LNCaP clone FGC (cell line): Measurements from ENCODE around the gene NARF.

ENCODE experiments used
- DNase-seq: peaks from one replicate; pipeline ENCODE4 v3.0.0-alpha.2; 2011; ENCODE audit warnings: low read depth
- H3K4me3 ChIP-seq: 2 replicates; pipeline ENCODE4 v1.5.1; 2011; ENCODE audit warnings: mild to moderate bottlenecking, low read depth, low read length, control low read depth
- TF ChIP-seq, protein P1 (sequence below): IDR thresholded peaks from 2 replicates; pipeline ENCODE4 v1.5.1; 2012; ENCODE audit warnings: mild to moderate bottlenecking; ENCODE audit not compliant: control insufficient read depth, insufficient read depth; ENCODE audit errors: extremely low read depth

Gene NARF

DNA sequence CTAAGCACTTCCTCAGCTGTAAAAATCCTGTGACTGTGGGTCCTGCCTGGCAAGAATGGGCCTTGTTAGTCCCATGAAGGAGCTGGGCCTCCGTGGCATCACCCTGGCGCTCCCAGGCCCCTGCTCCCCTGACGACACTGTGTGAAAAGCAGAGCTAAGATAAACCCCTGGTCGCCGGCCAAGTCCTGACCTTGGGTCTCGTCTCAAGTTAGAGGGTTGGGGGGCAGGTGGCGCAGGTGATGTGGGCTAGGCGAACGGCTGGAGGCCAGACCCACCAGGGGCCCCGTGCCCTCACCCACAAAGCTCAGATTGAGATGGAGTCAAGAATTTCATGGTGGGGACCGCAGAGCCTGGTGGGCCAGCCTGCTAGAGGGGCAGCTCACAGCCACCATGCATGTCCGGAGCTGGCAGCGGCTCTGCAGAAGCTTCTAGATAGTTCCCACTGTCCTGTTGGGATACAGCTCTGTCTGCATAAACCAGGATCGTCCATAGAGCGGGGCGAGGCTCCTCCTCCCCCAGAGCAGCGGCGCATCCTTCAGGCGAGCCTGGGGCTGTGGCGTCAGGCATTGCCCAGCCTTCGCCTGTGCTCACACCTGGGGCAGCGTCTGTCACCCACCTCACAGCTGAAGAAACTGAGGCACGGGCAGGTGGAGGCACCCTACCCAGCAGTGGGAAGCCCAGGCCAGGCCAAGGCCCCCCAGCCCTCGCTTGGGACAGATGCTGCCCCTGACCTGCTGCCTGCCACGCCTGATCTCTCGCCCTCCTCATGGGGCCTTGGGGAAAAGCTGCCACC, 19.9 kb upstream of the NARF start:
- no peak overlapping the region for H3K4me3 ChIP-seq
- TF ChIP-seq, protein P1, sequence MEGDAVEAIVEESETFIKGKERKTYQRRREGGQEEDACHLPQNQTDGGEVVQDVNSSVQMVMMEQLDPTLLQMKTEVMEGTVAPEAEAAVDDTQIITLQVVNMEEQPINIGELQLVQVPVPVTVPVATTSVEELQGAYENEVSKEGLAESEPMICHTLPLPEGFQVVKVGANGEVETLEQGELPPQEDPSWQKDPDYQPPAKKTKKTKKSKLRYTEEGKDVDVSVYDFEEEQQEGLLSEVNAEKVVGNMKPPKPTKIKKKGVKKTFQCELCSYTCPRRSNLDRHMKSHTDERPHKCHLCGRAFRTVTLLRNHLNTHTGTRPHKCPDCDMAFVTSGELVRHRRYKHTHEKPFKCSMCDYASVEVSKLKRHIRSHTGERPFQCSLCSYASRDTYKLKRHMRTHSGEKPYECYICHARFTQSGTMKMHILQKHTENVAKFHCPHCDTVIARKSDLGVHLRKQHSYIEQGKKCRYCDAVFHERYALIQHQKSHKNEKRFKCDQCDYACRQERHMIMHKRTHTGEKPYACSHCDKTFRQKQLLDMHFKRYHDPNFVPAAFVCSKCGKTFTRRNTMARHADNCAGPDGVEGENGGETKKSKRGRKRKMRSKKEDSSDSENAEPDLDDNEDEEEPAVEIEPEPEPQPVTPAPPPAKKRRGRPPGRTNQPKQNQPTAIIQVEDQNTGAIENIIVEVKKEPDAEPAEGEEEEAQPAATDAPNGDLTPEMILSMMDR: no peak
- DNase-seq: no peak

DNA sequence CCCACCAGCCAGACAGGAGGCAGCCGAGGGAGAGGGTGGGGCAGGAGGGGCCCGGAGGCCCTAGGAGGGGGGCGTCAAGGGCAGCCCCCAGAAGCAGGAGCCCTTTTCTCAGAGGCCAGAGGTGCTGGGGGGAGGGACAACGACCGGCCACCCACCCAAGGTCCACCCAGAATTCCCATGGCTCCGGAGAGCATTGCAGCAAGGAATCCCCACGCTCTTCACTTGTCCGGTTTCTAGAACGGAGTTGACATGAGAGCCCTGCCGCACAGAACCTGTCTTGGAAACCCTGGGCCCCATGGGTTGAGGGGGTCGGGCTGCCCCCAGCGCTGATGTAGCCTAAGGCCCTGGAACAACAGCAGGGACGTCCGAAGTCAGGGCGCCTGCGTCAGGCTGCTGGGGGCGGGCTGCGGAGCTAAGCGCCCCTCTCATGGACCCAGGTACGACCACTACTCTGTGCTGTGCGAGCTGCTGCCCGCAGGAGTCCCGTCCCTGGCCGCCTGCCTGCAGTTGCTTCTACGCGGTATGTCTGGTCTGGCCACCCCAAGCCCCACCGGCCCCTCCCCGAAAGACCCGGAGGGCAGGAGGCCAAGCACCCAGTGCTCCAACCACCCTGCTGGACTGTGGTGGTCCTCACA, 19.2 kb upstream of the NARF start:
- DNase-seq: no peak
- TF ChIP-seq, protein P1: no peak
- no peak overlapping the region for H3K4me3 ChIP-seq

DNA sequence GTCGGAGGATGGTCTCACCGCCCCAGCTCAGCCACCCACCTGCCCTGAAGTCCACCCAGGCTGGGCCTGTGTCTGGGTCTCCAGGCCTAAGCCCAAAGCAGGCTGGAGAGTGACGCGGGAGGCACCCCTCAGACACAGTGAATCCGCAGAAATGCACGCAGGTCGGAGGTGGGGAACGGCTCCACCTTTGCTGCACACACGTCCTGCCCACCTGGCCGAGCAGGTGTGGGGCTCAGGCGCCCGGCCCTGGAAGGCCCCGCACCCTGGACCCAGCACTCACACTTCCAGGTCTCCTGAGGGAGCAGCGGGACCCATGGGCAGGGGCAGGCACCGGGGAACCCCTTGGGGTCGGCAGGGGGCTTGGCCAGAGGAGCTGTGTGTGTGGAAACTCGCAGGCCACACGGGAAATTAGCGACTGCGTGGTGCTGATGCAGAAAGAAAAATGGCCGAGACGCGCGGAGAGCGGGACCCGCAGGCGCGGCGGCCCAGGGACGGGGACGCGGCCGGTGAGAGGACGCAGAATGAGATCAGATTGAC, 18.6 kb upstream of the NARF start:
- DNase-seq: no peak
- TF ChIP-seq, protein P1: no peak

DNA sequence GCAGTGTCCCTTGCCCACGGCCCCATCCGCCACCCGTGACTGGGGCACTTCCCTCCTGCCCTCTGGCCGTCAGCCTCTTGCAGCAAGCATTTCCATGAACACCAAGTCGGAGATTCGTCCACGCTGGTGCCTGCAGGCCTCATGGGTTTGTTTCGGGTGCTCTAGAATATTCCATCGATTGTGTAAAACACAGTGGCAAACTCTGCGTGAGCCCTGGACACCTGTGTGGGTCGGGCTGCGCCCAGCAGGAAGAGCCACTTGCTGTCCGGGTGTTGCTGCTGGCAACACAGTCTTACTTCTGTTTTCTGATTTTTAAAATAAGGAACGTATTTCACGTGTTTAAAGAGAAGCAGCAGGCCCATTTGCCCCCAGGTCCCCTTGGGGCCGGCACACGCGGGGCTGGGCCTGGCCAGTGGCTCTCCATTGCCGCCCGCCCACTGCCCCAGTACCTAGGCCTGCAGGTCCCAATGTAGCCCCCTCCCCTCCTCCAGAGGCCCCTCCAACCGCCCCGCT, 18.0 kb upstream of the NARF start:
- no peak for DNase-seq

More for the DNA sequence above, 18.6 kb upstream of the NARF start:
- H3K4me3 ChIP-seq: no peak overlapping the region

DNA sequence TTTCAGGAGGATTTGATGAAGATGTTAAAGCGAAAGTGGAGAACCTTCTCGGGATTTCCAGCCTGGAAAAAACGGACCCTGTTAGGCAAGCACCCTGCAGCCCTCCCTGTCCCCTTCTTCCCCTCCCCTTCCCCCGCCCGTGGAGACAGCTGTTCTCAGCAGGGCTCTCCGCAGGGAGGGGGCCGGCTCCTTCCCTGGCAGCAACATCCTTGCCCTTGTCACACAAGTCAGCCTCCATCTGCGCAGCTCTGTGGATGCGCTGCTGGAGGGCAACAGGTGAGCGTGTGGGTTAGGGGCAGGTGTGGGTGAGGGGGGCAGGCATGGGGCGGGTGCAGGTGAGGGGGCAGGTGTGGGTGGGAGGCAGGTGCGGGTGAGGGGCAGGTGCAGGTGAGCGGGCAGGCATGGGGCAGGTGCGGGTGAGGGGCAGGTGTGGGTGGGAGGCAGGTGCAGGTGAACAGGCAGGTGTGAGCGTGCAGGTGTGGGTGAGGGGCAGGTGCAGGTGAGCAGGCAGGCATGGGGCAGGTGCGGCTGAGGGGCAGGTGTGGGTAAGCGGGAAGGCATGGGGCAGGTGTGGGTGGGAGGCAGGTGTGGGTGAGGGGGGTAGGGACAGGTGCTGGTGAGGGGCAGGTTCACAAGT, 17.4 kb upstream of the NARF start:
- DNase-seq: no peak
- H3K4me3 ChIP-seq: no peak overlapping the region
- TF ChIP-seq, protein P1: no peak

More for the DNA sequence above, 18.0 kb upstream of the NARF start:
- H3K4me3 ChIP-seq: no peak overlapping the region
- TF ChIP-seq, protein P1: no peak

DNA sequence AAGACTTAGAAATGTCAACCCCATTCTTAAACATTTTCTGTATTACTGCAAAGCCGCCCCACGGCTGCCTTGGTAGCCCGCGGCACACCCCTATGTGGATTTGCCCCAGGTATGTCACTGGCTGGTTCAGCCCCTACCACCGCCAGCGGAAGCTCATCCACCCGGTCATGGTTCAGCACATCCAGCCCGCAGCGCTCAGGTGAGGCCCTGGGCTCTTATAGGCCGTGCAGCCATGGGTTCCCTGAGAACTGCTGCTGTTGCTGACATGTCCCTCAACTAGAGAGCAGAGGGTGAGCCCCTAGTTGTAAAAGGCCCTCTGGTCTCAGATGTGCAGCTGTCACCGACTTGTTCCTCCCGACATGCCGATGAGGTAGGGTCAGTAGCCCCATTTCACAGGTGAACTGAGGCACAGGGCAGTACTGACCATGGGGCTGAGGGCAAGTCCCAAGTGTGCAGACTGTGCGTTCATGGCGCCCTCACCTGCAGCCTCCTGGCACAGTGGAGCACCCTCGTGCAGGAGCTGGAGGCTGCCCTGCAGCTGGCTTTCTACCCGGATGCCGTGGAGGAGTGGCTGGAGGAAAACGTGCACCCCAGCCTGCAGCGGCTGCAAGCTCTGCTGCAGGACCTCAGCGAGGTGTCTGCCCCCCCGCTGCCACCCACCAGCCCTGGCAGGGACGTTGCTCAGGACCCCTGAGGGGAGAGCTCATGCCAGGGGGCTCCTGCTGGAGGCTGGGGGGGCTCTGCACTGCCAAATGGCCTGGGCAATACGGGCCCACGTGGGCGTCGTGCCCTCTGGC, 16.7 kb upstream of the NARF start:
- no peak overlapping the region for H3K4me3 ChIP-seq
- TF ChIP-seq, protein P1: no peak
- no peak for DNase-seq
